Epithelial cell of esophagus (primary cell): Measurements from ENCODE around the gene UBE3B.
"Not testable (repeated sequence)": the region's sequence is repeated elsewhere in the genome, so short reads cannot be mapped to it uniquely, and the experiment has no call there.

Experiments used
- DNase-seq: peaks from one replicate; pipeline ENCODE4 v3.0.0; 2010; ENCODE audit warnings: low read depth
- H3K4me3 ChIP-seq: 2 replicates; pipeline ENCODE4 v1.5.1; 2011; ENCODE audit warnings: mild to moderate bottlenecking, low read length, control low read depth
- TF ChIP-seq, protein P1 (sequence below): IDR thresholded peaks from 2 replicates; pipeline ENCODE4 v1.5.1; 2011; ENCODE audit warnings: low read depth, mild to moderate bottlenecking, low read length, control low read depth, inconsistent platforms; ENCODE audit not compliant: insufficient read depth; ENCODE audit errors: missing control alignments

UBE3B gene

DNA sequence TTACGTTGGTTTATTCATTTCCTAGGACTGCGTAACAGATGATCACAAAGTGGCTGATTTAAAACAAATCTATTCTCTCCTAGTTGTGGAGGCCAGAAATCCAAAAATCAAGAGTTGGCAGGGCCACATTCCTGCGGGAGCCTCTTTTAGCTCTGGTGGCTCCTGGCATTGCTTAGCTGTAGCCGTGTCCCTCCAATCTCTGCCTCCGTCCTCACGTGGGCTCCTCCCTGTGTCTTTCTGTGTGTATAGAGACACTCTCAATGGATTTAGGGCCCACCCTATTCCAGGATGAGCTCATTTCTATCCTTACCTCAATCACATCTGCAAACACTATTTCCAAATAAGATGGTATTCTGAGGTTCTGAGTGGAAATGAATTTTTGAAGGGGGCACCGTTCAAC, 42.9 kb upstream of the UBE3B start:
- TF ChIP-seq, protein P1, sequence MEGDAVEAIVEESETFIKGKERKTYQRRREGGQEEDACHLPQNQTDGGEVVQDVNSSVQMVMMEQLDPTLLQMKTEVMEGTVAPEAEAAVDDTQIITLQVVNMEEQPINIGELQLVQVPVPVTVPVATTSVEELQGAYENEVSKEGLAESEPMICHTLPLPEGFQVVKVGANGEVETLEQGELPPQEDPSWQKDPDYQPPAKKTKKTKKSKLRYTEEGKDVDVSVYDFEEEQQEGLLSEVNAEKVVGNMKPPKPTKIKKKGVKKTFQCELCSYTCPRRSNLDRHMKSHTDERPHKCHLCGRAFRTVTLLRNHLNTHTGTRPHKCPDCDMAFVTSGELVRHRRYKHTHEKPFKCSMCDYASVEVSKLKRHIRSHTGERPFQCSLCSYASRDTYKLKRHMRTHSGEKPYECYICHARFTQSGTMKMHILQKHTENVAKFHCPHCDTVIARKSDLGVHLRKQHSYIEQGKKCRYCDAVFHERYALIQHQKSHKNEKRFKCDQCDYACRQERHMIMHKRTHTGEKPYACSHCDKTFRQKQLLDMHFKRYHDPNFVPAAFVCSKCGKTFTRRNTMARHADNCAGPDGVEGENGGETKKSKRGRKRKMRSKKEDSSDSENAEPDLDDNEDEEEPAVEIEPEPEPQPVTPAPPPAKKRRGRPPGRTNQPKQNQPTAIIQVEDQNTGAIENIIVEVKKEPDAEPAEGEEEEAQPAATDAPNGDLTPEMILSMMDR = no peak
- no peak overlapping the region for H3K4me3 ChIP-seq
- no peak for DNase-seq

DNA sequence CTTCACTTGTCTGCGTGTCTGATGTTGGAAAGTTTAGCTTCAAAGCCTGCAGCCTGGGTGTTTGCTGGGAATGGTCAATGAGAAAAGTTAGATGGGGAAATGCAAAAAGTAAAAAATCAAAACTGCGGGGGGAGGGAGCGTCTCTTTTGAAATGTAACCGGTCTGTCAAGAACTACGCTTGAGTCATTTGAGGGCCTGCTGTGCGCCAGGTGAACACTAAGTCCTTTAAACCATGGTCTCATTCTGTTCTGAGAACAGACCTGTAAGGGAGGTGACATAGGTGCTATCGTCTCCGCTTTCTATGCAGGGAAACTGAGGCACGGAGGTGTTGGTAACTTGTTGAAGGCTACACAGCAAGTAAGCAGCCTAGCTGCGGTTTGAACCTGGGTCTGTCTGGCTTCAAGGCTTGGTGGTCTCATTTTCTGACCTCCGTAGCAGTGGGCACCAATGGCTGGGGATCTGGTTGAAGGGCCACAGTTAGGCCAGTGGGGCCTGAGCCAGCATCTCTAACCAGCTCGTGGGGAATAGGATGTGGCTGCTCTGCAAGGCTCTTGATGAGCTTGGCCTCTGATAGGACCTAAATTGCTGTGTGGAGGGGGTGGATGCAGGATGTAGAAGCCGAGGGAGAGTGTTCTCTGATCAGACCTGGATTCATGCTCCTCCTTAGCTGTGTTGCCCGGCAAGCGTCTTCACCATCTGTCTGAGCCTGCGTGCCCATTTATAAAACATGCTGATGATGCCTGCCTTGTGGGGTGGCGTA, 41.8 kb upstream of the UBE3B start:
- H3K4me3 ChIP-seq = no peak overlapping the region
- TF ChIP-seq, protein P1 = no peak
- DNase-seq = peak; percentile 65

DNA sequence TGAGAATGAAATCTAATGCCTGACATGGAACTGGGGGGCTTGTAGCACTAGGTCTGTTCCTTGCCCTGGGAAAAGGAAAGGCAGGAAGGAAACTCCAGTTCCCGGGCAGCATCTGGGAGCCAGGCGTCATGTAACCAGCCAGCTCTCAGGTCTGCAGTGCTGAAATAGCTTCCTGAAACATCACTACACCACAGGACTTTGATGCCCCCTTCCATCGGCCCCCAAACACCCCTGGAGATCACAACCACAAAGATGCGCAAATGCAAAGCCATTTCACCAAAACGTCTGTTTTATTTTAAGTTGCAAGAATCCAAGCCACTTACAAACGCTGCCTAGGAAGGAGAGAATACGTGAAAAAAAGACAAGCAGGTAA, 41.3 kb upstream of the UBE3B start:
- no peak overlapping the region for H3K4me3 ChIP-seq
- no peak for DNase-seq
- TF ChIP-seq, protein P1 = no peak

DNA sequence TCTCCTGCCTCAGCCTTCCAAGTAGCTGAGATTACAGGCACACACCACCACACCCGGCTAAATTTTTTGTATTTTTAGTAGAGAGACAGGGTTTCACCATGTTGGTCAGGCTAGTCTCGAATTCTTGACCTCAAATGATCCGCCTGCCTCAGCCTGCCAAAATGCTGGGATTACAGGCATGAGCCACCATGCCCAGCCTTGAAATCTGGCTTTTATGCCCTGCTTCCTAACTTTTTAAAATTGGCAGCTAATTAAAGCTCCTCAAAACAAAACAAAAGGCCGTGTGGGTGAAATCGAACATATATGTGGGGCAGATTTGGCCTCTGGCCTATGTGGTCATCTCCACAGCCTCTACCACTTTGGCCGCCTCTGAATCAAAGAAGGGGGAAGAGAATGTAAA, 38.3 kb upstream of the UBE3B start:
- no peak for DNase-seq
- TF ChIP-seq, protein P1 = no peak
- no peak overlapping the region for H3K4me3 ChIP-seq

DNA sequence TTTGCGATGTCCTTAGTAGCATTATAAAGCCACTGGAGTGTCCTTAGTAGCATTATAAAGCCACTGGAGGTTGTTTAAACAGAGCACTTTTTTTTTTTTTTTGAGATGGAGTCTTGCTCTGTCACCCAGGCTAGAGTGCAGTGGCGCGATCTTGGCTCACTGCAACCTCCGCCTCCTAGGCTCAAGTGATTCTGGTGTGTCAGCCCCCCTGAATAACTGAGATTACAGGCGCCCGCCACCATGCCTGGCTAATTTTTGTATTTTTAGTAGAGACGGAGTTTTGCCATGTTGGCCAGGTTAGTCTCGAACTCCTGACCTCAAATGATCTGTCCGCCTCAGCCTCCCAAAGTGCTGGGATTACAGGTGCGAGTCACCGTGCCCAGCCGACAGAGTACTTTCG, 37.5 kb upstream of the UBE3B start:
- not testable (repeated sequence) for H3K4me3 ChIP-seq, DNase-seq

DNA sequence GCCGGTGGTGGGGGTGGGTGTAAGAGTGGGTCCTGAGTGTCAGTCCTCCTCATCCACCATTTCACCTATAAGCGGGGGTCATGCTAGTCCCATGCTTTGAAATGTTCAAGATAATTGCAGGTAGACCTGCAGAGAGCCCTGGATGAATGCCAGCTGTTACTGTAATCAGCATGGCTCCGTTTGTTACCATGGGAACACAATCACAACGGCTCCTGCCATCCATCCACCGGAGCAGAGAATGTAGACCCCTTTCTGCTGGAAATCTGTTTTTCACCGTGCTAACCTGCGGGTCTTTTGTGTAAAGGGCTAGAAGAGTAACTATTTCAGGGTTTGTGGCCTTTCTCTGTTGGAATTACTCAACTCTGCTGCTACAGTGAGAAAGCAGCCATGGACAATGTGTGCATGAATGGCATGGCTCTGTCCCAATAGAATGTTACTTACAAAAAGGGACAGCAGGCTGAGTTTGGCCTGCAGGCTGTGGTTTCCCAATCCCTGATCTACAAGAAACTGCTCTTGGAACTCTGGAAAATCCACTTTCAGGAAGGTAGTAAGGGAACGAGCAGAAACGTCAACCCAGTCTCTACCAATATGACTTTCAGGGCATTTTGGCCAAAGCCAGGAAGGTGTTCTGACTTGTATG, 36.5 kb upstream of the UBE3B start:
- no peak overlapping the region for H3K4me3 ChIP-seq
- peak; percentile 53 for DNase-seq
- TF ChIP-seq, protein P1 = no peak

DNA sequence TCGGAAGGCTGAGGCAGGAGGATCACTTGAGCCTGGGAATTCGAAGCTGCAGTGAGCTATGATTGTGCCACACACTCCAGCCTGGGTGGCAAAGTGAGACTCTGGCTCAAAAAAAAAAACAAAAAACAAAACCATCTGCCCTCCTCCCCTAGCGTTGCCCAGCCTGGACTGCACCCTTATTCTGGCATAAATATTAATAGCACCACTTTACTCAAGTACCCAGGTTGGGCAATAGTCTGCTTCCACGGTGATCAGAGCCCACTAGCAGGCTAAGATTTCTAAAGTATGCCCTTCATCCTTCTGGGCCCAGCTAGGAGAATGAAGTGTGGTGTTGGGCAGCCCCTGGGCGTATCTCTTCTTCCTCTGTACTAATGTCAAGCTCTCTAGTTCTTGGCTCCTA, 33.6 kb upstream of the UBE3B start:
- TF ChIP-seq, protein P1 = no peak
- no peak overlapping the region for H3K4me3 ChIP-seq
- no peak for DNase-seq
